Ramos (cell line): ENCODE data around the gene LYRM4.

Experiments used
- in situ Hi-C: fragments of 300-500 bp; cut with MboI; formaldehyde crosslinking; loops from one replicate; pipeline ENCODE4 v1.14.3; 2022; ENCODE audit warnings: low sequenced_read_pairs; ENCODE audit not compliant: unreplicated experiment

Gene LYRM4

GRCh38 chr6:5180636-5181035, 80.1 kb downstream of the LYRM4 start:
- in situ Hi-C loops = no loop called here

GRCh38 chr6:5179917-5180316, 80.8 kb downstream of the LYRM4 start:
- in situ Hi-C loops = no loop called here

GRCh38 chr6:5178806-5179205, 81.9 kb downstream of the LYRM4 start:
- in situ Hi-C loops = no loop called here

- in situ Hi-C loops = no loop called here
These were observed 85.1 kb downstream of the LYRM4 start for GRCh38 chr6:5175635-5176034.

- in situ Hi-C loops = no loop called here
These were observed 85.8 kb downstream of the LYRM4 start for GRCh38 chr6:5174756-5175549.

- in situ Hi-C loops = no loop called here
These were observed 86.5 kb downstream of the LYRM4 start for GRCh38 chr6:5174244-5174643.

- in situ Hi-C loops = no loop called here
These were observed 86.9 kb downstream of the LYRM4 start for GRCh38 chr6:5173810-5174209.

GRCh38 chr6:5172897-5173474, 87.8 kb downstream of the LYRM4 start:
- in situ Hi-C loops = no loop called here

- in situ Hi-C loops = no loop called here
These were observed 88.6 kb downstream of the LYRM4 start for GRCh38 chr6:5172041-5172653.

- in situ Hi-C loops = no loop called here
These were observed 93.2 kb downstream of the LYRM4 start for GRCh38 chr6:5167501-5167900.

- in situ Hi-C loops = no loop called here
These were observed 96.7 kb downstream of the LYRM4 start for GRCh38 chr6:5164092-5164491.

GRCh38 chr6:5163247-5163646, 97.5 kb downstream of the LYRM4 start:
- in situ Hi-C loops = no loop called here

- in situ Hi-C loops = no loop called here
These were observed 98.4 kb downstream of the LYRM4 start for GRCh38 chr6:5162355-5162754.

GRCh38 chr6:5160206-5160605, 100.5 kb downstream of the LYRM4 start:
- in situ Hi-C loops = no loop called here

- in situ Hi-C loops = no loop called here
These were observed 101.6 kb downstream of the LYRM4 start for GRCh38 chr6:5159162-5159561.

- in situ Hi-C loops = no loop called here
These were observed 102.6 kb downstream of the LYRM4 start for GRCh38 chr6:5158180-5158579.

- in situ Hi-C loops = no loop called here
These were observed 103.1 kb downstream of the LYRM4 start for GRCh38 chr6:5157621-5158138.

GRCh38 chr6:5156627-5157026, 104.1 kb downstream of the LYRM4 start:
- in situ Hi-C loops = no loop called here

GRCh38 chr6:5155906-5156305, 104.8 kb downstream of the LYRM4 start:
- in situ Hi-C loops = no loop called here

GRCh38 chr6:5153186-5153585, 107.6 kb downstream of the LYRM4 start:
- in situ Hi-C loops = no loop called here

- in situ Hi-C loops = no loop called here
These were observed 108.3 kb downstream of the LYRM4 start for GRCh38 chr6:5152460-5152859.
